ENCODE measurements around the gene SLC35F6. TPM values are rescaled to one million over a fixed set of nuclear protein-coding genes. Genes with fewer than 3 reads are reported as not detected.

Gene SLC35F6
- total and polyA plus RNA-seq, 9 of the 15 experiments (the other 6 are each of a cell fraction or from before 2014, with no cell fraction given): 11.9 to 47.3 (median 22.5) TPM

DNA sequence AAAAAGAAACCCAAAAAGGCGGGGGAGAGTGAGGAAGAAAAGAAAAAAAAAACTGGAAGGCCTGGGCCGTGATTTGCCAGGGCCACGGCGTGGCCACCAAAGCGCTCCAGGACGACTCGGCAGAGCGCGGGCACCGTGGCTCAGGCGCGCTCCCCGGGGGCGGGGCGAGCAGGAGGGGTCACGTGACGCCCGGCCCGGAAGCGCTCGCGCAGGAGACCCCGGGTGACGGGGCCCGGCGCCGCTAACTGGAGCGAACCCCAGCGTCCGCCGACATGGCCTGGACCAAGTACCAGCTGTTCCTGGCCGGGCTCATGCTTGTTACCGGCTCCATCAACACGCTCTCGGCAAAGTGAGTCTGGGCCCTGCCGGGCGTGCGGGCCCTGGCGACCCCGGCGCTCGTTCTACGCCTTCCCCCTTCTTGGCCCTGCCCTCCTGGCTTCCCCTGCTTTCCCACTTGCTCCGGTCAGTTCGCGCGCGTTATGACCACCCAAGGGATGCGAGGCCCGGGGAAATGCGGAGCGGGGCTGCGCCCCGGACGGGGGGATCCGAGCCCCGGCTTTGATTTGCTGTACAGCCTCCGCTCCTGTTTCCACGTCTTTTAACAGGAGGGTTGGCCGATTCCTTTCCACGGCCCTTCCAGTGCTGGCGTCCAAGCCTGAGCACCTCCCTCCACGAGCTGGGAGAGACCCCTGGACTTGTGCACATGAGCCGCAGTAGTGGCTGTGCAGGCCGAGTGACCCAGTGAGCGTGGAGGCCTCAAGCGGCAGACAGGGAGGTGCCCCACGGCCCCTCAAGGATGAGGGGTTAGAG lies at the start of gene SLC35F6 (continued):
- TF ChIP-seq HDAC3 (IDR thresholded peaks at IDR 0.05; ENCODE audit: borderline replicate concordance, partially characterized antibody): no peak
- peak; percentile 77; the same call in 1 of the 2 replicates for TF ChIP-seq ZBTB7A (IDR thresholded peaks at IDR 0.05; ENCODE audit: borderline replicate concordance, control insufficient read depth, low read depth, low read length)
- no peak for TF ChIP-seq FOXA3 (CRISPR knock-in tag; conservative IDR thresholded peaks at IDR 0.05 in 1 of 2, IDR thresholded peaks at IDR 0.05 in 1 of 2)
- TF ChIP-seq HCFC1 (IDR thresholded peaks at IDR 0.05; ENCODE audit: low read depth, low read length): 0 out of 2 replicates have a peak, but pooled peaks have one; percentile 7
- TF ChIP-seq CTCFL (IDR thresholded peaks at IDR 0.05; ENCODE audit: borderline replicate concordance, insufficient read depth, low read depth, low read length, poor library complexity, severe bottlenecking): no peak
- TF ChIP-seq MAX (CRISPR knock-in tag; IDR thresholded peaks at IDR 0.05): peak; percentile 63
- no peak for TF ChIP-seq PRMT5 (CRISPR knock-in tag; IDR thresholded peaks at IDR 0.05)
- TF ChIP-seq JUND (IDR thresholded peaks at IDR 0.05; ENCODE audit: borderline replicate concordance, low read depth, low read length): 0 out of 2 replicates have a peak, but pooled peaks have one; percentile 11
- no peak; the same call in 2 of the 3 replicates for TF ChIP-seq JUND (tag; IDR thresholded peaks at IDR 0.05; ENCODE audit: borderline replicate concordance, low read depth, low read length)
- TF ChIP-seq RB1 (IDR thresholded peaks at IDR 0.05; ENCODE audit: low read depth): peak; percentile 88
- peak; percentile 86; the same call in 1 of the 2 replicates for TF ChIP-seq ETV5 (CRISPR knock-in tag; IDR thresholded peaks at IDR 0.05; ENCODE audit: low read depth)
- peak; percentile 84 for TF ChIP-seq PHF21A (IDR thresholded peaks at IDR 0.05; ENCODE audit: borderline replicate concordance, low read depth)
- no peak for TF ChIP-seq BRF2 (IDR thresholded peaks at IDR 0.05; ENCODE audit: borderline replicate concordance, insufficient read depth, insufficient read length)
- TF ChIP-seq, protein P1, sequence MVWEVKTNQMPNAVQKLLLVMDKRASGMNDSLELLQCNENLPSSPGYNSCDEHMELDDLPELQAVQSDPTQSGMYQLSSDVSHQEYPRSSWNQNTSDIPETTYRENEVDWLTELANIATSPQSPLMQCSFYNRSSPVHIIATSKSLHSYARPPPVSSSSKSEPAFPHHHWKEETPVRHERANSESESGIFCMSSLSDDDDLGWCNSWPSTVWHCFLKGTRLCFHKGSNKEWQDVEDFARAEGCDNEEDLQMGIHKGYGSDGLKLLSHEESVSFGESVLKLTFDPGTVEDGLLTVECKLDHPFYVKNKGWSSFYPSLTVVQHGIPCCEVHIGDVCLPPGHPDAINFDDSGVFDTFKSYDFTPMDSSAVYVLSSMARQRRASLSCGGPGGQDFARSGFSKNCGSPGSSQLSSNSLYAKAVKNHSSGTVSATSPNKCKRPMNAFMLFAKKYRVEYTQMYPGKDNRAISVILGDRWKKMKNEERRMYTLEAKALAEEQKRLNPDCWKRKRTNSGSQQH (CRISPR knock-in tag; IDR thresholded peaks at IDR 0.05): 0 out of 2 replicates have a peak, but pooled peaks have one; percentile 47
- 0 out of 2 replicates have a peak, but pooled peaks have one; percentile 39 for TF ChIP-seq CAMTA2 (CRISPR knock-in tag; conservative IDR thresholded peaks at IDR 0.05)
- TF ChIP-seq PYGO2 (tag; IDR thresholded peaks at IDR 0.05): no peak
- TF ChIP-seq, protein P2, sequence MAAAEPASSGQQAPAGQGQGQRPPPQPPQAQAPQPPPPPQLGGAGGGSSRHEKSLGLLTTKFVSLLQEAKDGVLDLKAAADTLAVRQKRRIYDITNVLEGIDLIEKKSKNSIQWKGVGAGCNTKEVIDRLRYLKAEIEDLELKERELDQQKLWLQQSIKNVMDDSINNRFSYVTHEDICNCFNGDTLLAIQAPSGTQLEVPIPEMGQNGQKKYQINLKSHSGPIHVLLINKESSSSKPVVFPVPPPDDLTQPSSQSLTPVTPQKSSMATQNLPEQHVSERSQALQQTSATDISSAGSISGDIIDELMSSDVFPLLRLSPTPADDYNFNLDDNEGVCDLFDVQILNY (CRISPR knock-in tag; IDR thresholded peaks at IDR 0.05): no peak
- TF ChIP-seq FOS (IDR thresholded peaks at IDR 0.05; ENCODE audit: extremely low read depth, insufficient read length): no peak
- peak; percentile 46 for TF ChIP-seq TBP (optimal IDR thresholded peaks at IDR 0.05; ENCODE audit: low read depth, low read length)
- peak; percentile 92 for TF ChIP-seq CBFA2T2 (conservative IDR thresholded peaks at IDR 0.05)
- 0 out of 2 replicates have a peak, but pooled peaks have one; percentile 52 for TF ChIP-seq HIVEP1 (CRISPR knock-in tag; IDR thresholded peaks at IDR 0.05)

Data from K562 (cell line).